Chondrocyte (in vitro differentiated cells): ENCODE measurements around the gene PIK3R1. TPM values are rescaled to one million over a fixed set of nuclear protein-coding genes. Genes with fewer than 3 reads are reported as not detected.

Experiments used
- DNase-seq: peaks from one replicate; pipeline ENCODE4 v3.0.0; 2021; ENCODE audit warnings: mixed read lengths, low spot score
- H3K27ac Mint-ChIP-seq: one replicate; pipeline ENCODE4 v1.8.0; 2021; ENCODE audit warnings: mild to moderate bottlenecking, moderate library complexity, mixed read lengths; ENCODE audit not compliant: unreplicated experiment
- H3K27me3 Mint-ChIP-seq: 2 replicates; pipeline ENCODE4 v1.8.0; 2021; ENCODE audit warnings: low read depth, mixed read lengths
- H3K36me3 Mint-ChIP-seq: 2 replicates; pipeline ENCODE4 v1.8.0; 2021; ENCODE audit warnings: low read depth, mixed read lengths
- H3K4me1 Mint-ChIP-seq: 2 replicates; pipeline ENCODE4 v1.8.0; 2021; ENCODE audit warnings: low read depth, mild to moderate bottlenecking, mixed read lengths
- H3K4me3 Mint-ChIP-seq: one replicate; pipeline ENCODE4 v1.8.0; 2021; ENCODE audit warnings: mild to moderate bottlenecking, moderate library complexity, mixed read lengths; ENCODE audit not compliant: unreplicated experiment
- H3K9me3 Mint-ChIP-seq: 2 replicates; pipeline ENCODE4 v1.8.0; 2021; ENCODE audit warnings: low read depth, mixed read lengths
- total RNA-seq: library from RNA; stranded (reverse); gene quantifications from 3 replicates; pipeline ENCODE4 v1.2.1, GENCODE V29; 2021
- TF ChIP-seq, protein P1 (sequence below): fragments of 200-600 bp; sonication (generic); IDR thresholded peaks from 2 replicates; pipeline ENCODE4 v1.5.0; 2021; ENCODE audit warnings: antibody characterized with exemption, mild to moderate bottlenecking, moderate library complexity

Gene PIK3R1
- total RNA-seq, 1 donor from 2014 or later = 60.7 TPM

DNA sequence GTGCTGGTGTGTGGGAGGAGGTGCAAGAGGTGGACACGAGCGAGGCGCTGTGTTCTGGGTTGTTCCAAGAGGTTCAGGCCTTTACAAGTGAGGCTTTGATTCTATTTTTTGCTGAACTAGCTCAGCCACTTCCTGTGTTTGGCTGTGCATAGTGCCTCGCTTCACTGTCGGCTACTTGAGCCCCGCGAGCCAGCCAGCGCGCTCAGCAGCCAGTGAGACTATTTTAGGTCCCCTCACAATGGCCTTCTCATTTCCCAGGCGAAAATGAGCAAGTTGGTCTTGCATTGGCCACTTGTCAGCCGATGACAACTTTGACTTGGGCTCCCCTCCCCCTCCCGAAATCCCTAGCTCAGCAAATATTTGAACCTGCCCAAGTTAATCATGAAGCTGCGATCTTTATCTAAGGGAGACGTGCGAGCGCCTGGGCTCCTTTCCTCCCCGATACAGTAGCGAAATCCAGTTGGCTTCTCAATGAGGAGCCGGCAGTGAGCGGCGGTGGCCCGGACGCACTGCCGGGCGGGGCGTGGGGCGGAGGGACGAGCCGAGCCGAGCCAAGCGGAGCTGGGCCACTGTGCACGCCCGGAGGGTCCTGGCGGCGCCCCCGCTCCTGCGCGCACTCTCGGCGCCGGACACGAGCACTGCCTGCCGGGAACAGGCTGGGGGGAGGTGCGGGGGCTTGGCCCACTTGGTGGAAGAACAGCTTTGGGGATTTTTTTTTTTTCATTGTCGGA lies 72.6 kb downstream of the PIK3R1 start:
- peak overlapping the region; percentile 82 for H3K4me3 Mint-ChIP-seq
- H3K27ac Mint-ChIP-seq = peak overlapping the region; percentile 96
- no peaks in the 10 kb centered on the region for H3K36me3 Mint-ChIP-seq
- no peak for DNase-seq
- no peaks in the 10 kb centered on the region for H3K27me3 Mint-ChIP-seq
- TF ChIP-seq, protein P1, sequence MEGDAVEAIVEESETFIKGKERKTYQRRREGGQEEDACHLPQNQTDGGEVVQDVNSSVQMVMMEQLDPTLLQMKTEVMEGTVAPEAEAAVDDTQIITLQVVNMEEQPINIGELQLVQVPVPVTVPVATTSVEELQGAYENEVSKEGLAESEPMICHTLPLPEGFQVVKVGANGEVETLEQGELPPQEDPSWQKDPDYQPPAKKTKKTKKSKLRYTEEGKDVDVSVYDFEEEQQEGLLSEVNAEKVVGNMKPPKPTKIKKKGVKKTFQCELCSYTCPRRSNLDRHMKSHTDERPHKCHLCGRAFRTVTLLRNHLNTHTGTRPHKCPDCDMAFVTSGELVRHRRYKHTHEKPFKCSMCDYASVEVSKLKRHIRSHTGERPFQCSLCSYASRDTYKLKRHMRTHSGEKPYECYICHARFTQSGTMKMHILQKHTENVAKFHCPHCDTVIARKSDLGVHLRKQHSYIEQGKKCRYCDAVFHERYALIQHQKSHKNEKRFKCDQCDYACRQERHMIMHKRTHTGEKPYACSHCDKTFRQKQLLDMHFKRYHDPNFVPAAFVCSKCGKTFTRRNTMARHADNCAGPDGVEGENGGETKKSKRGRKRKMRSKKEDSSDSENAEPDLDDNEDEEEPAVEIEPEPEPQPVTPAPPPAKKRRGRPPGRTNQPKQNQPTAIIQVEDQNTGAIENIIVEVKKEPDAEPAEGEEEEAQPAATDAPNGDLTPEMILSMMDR = peak; percentile 12
- H3K9me3 Mint-ChIP-seq = no peaks in the 10 kb centered on the region
- peaks cover 73% of the 10 kb centered on the region for H3K4me1 Mint-ChIP-seq

DNA sequence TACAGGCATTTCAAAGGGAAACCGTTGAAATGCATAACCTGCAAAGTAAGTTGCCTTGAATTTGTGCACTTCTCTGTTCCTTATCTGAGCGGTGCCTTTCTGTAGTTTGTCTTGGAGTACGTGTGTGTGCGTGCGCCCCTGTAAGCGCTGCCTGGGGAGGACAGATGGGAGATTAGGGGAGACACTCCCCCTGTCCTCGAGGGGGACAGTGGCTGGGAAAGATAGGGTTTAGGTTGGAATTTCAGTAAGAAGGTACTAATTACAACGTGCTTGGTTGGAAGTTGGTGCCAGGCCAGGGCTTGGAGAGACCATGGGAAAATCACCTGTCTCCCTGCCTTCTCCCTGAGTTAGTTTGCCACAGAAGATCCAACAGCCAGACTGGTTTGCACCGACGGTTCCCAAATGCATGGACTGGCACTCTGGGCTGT lies 73.2 kb downstream of the PIK3R1 start:
- Mint-ChIP-seq H3K4me1 (peaks cover 74% of the 10 kb centered on the region), H3K27me3 (no peaks in the 10 kb centered on the region), H3K4me3 (peak overlapping the region; percentile 82), H3K36me3 (peaks cover 2% of the 10 kb centered on the region), H3K27ac (peak overlapping the region; percentile 96), H3K9me3 (no peaks in the 10 kb centered on the region)
- TF ChIP-seq, protein P1 = no peak
- no peak for DNase-seq

DNA sequence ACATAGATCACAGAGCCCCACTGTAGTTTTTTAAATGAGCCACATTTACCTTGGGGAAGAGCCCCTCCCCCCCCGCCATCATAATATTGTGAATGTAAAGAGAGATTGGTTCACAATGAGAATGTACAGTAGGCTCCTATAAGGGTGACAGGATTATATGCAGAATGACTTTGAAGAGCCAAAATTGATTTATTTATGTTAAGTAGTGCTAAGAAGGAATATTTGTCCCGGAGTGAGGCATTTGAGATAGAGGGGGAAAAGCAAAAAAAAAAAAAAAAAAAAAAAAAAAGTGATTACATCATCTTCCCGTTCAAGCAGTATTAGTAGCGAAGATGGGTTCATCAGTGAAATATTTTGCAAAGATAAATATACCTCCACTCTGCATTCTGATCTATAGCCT lies 73.9 kb downstream of the PIK3R1 start:
- Mint-ChIP-seq H3K36me3 (peaks cover 9% of the 10 kb centered on the region), H3K4me1 (peaks cover 80% of the 10 kb centered on the region), H3K27me3 (no peaks in the 10 kb centered on the region), H3K4me3 (peak overlapping the region; percentile 82), H3K27ac (peak overlapping the region; percentile 96), H3K9me3 (no peaks in the 10 kb centered on the region)
- TF ChIP-seq, protein P1 = no peak
- no peak for DNase-seq

DNA sequence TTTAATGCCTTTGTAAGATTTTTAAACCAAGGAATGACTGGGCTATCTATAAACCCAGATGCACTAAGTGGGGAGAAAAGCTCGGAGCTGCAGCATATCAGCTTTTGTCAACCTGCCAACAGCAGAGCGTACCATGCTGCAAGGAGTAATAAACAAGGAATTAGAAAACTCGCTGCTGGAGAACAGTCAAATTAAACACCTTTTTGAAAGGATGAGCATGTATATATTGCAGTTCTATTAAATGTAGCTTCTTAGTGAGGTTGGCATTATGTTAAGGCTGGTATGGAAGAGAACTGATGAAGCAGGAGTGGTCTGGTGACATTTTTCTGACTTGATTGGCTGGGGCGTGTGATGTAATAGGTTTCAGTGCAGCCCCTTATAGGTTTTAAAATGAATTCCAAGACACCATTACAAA lies 74.7 kb downstream of the PIK3R1 start:
- TF ChIP-seq, protein P1 = no peak
- H3K36me3 Mint-ChIP-seq = peaks cover 14% of the 10 kb centered on the region
- H3K4me1 Mint-ChIP-seq = peaks cover 84% of the 10 kb centered on the region
- H3K27ac Mint-ChIP-seq = peak overlapping the region; percentile 96
- no peaks in the 10 kb centered on the region for H3K9me3 Mint-ChIP-seq
- no peaks in the 10 kb centered on the region for H3K27me3 Mint-ChIP-seq
- H3K4me3 Mint-ChIP-seq = peak overlapping the region; percentile 82
- DNase-seq = no peak

DNA sequence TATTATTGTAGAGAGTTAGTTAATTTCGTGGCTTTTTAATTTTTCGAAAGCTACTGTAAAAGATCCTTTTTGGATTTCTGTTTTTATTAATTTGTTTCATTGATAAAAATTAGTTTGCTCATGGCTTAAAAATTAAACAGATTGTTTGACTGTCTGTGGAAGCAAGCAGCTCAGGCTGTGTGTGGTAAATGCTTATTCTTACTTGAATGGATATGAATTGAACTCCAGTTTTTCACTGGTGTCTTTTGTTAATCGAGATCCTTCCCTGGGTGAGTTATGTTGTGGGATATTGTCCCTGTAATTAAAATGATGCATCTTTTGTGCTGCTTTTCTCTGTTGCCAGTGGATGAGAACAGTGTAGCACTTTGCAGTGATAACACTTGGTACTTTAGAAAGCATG lies 75.3 kb downstream of the PIK3R1 start:
- peak overlapping the region; percentile 82 for H3K4me3 Mint-ChIP-seq
- no peaks in the 10 kb centered on the region for H3K27me3 Mint-ChIP-seq
- TF ChIP-seq, protein P1 = no peak
- DNase-seq = no peak
- H3K27ac Mint-ChIP-seq = peak overlapping the region; percentile 11
- H3K9me3 Mint-ChIP-seq = no peaks in the 10 kb centered on the region
- peaks cover 85% of the 10 kb centered on the region for H3K4me1 Mint-ChIP-seq
- H3K36me3 Mint-ChIP-seq = peaks cover 17% of the 10 kb centered on the region
